RWPE1 (cell line): ENCODE results near the gene NEURL1.
A peak's percentile ranks its signal among the peaks of the same experiment; 100 is the strongest.
"Not testable (repeated sequence)": the region's sequence is repeated elsewhere in the genome, so short reads cannot be mapped to it uniquely, and the experiment has no call there.

Experiments
- CTCF ChIA-PET: fragments of 350-600 bp; sonication (Branson Sonifier 250); formaldehyde crosslinking; extraction: SDS; loops from one replicate; lab custom pipeline; 2021; lab: Yijun Ruan, JAX
- POLR2A ChIA-PET: fragments of 400-600 bp; formaldehyde crosslinking; extraction: SDS; loops from one replicate; lab custom pipeline; 2020; ENCODE audit warnings: antibody characterized with exemption; ENCODE audit not compliant: low non-redundant PET; lab: Yijun Ruan, JAX
- DNase-seq: peaks from one replicate; pipeline ENCODE4 v3.0.0; 2012; ENCODE audit warnings: low spot score
- H3K27ac ChIP-seq: fragments of 450-650 bp; 2 replicates; pipeline ENCODE4 v1.5.1; 2017
- CTCF ChIP-seq: fragments of 450-650 bp; conservative IDR thresholded peaks from 2 replicates; pipeline ENCODE4 v1.5.1; 2017; ENCODE audit warnings: low read depth, mild to moderate bottlenecking

NEURL1 gene

GRCh38 chr10:103502849-103503660 lies 9.6 kb downstream of the NEURL1 start:
- TF ChIP-seq CTCF: no peak
- POLR2A ChIA-PET: interaction anchor here (0.6 kb wide), 1 partner anchor 12 kb away, joined by 3 read pairs; no protein-coding TSS in a partner anchor
- no peak overlapping the region for H3K27ac ChIP-seq
- CTCF ChIA-PET: interaction anchor here (0.6 kb wide), 1 partner anchor 146 kb away, joined by 5 read pairs; no protein-coding TSS in a partner anchor
- DNase-seq: no peak

GRCh38 chr10:103503777-103504176 lies 10.3 kb downstream of the NEURL1 start:
- CTCF ChIA-PET: interaction anchor here (0.7 kb wide), 1 partner anchor 18 kb away, joined by 4 read pairs; no protein-coding TSS in a partner anchor
- not testable (repeated sequence) for H3K27ac ChIP-seq, DNase-seq
- POLR2A ChIA-PET: interaction anchor here (0.6 kb wide), 1 partner anchor 13 kb away, joined by 3 read pairs; no protein-coding TSS in a partner anchor

- H3K27ac ChIP-seq: no peak overlapping the region
- ChIA-PET POLR2A (interaction anchor here (0.6 kb wide), 1 partner anchor 27 kb away, joined by 3 read pairs; no protein-coding TSS in a partner anchor), CTCF (interaction anchor here (0.7 to 1.1 kb wide), 2 partner anchors 8 to 19 kb away, joined by 4 read pairs; no protein-coding TSS in a partner anchor)
- no peak for TF ChIP-seq CTCF
- peak; percentile 47 for DNase-seq
Observed at GRCh38 chr10:103504181-103504783, 10.8 kb downstream of the NEURL1 start.

- no peak overlapping the region for H3K27ac ChIP-seq
- no peak for TF ChIP-seq CTCF
- ChIA-PET POLR2A (no interaction called here), CTCF (interaction anchor here (0.6 kb wide), 2 partner anchors 31 to 1935 kb away, joined by 3 to 4 read pairs; no protein-coding TSS in a partner anchor)
- no peak for DNase-seq
Observed at GRCh38 chr10:103506061-103506460, 12.6 kb downstream of the NEURL1 start.

- H3K27ac ChIP-seq: no peak overlapping the region
- ChIA-PET CTCF (interaction anchor here (0.6 to 1.2 kb wide), 2 partner anchors 12 to 114 kb away, joined by 3 to 9 read pairs; no protein-coding TSS in a partner anchor), POLR2A (no interaction called here)
- no peak for TF ChIP-seq CTCF
- no peak for DNase-seq
Observed at GRCh38 chr10:103507235-103508191, 14.0 kb downstream of the NEURL1 start.

GRCh38 chr10:103510046-103510685 lies 16.7 kb downstream of the NEURL1 start:
- ChIA-PET POLR2A (no interaction called here), CTCF (interaction anchor here (0.5 to 1.9 kb wide), 2 partner anchors 32 to 54 kb away, joined by 3 to 5 read pairs; no protein-coding TSS in a partner anchor)
- no peak overlapping the region for H3K27ac ChIP-seq
- no peak for TF ChIP-seq CTCF
- no peak for DNase-seq
